Endothelial cell of umbilical vein (primary cell): ENCODE results near the gene CYP20A1. TPM values are rescaled to one million over a fixed set of nuclear protein-coding genes. Genes with fewer than 3 reads are reported as not detected.

Source experiments
- BruUV-seq: library from RNA; stranded (reverse); fragments of 400-500 nt; replicated peaks from 2 replicates; lab custom pipeline; 2021; lab: Mats Ljungman, UMichigan
- CTCF ChIA-PET: fragments of 300-600, 350-600 bp; sonication (Branson Sonifier 250); formaldehyde crosslinking; loops from one replicate; lab custom pipeline; 2021; ENCODE audit warnings: antibody characterized with exemption, inconsistent platforms; lab: Charles Lee
- POLR2A ChIA-PET: fragments of 300-600, 350-600 bp; sonication (Branson Sonifier 250); formaldehyde crosslinking; loops from one replicate; lab custom pipeline; 2021; ENCODE audit warnings: antibody characterized with exemption, inconsistent platforms; lab: Charles Lee
- DNase-seq: peaks from one replicate; pipeline ENCODE4 v3.0.0-alpha.2; 2011; ENCODE audit warnings: low read depth, low spot score
- FAIRE-seq: peaks from 2 replicates; lab custom pipeline; 2011; peaks lifted over from hg19 to GRCh38; lab: Jason Lieb, UNC
- H2AFZ ChIP-seq: 2 replicates; pipeline ENCODE4 v1.6.0; 2012; ENCODE audit warnings: low read depth, low read length, control low read depth, inconsistent platforms
- H3K27ac ChIP-seq: 2 replicates; pipeline ENCODE4 v1.5.1; 2011; ENCODE audit warnings: low read depth, mild to moderate bottlenecking, control low read depth, low read length, moderate library complexity; ENCODE audit not compliant: insufficient read depth
- H3K27me3 ChIP-seq, 2 experiments: 2 replicates each; pipeline versions ENCODE4 v1.6.0 to v1.6.1; 2011; ENCODE audit warnings: low read length in 2 of 2, mixed read lengths in 1 of 2; ENCODE audit not compliant: control insufficient read depth in 2 of 2, insufficient read depth in 2 of 2
- H3K36me3 ChIP-seq, 2 experiments: 2 replicates in 1 of 2; 3 replicates in 1 of 2; pipeline ENCODE4 v1.5.1; 2011; ENCODE audit warnings: low read length in 2 of 2, mild to moderate bottlenecking in 1 of 2, moderate library complexity in 1 of 2; ENCODE audit not compliant: control insufficient read depth in 2 of 2, insufficient read depth in 2 of 2; ENCODE audit errors: extremely low read depth in 1 of 2
- H3K4me1 ChIP-seq: 3 replicates; pipeline ENCODE4 v1.5.1; 2011; ENCODE audit warnings: mild to moderate bottlenecking, low read length; ENCODE audit not compliant: control insufficient read depth, insufficient read depth; ENCODE audit errors: extremely low read depth
- H3K4me2 ChIP-seq: 2 replicates; pipeline ENCODE4 v1.6.1; 2011; ENCODE audit warnings: low read length, control low read depth, mixed read lengths; ENCODE audit not compliant: insufficient read depth
- H3K4me3 ChIP-seq, 3 experiments: fragments of 200-600 bp in 1 of 3; sonication (generic), shearing (Covaris generic) in 1 of 3; replicated peaks in 1 of 3; 2 replicates each; pipeline ENCODE4 v1.5.1; 2011 to 2016; ENCODE audit warnings: control low read depth in 3 of 3, low read length in 3 of 3, mild to moderate bottlenecking in 2 of 3, inconsistent platforms in 1 of 3, low read depth in 1 of 3, moderate library complexity in 1 of 3; ENCODE audit not compliant: insufficient read depth in 1 of 3
- H3K79me2 ChIP-seq: 2 replicates; pipeline ENCODE4 v1.6.0; 2012; ENCODE audit warnings: low read length, inconsistent platforms; ENCODE audit not compliant: control insufficient read depth, insufficient read depth
- H3K9ac ChIP-seq: replicated peaks from 2 replicates; pipeline ENCODE3; 2011; ENCODE audit warnings: low read length, control low read depth; ENCODE audit not compliant: insufficient read depth; ENCODE audit errors: extremely low read depth
- H3K9me1 ChIP-seq: replicated peaks from 3 replicates; pipeline ENCODE4 v1.6.0; 2011; ENCODE audit warnings: mild to moderate bottlenecking, low read length; ENCODE audit not compliant: control insufficient read depth, insufficient read depth; ENCODE audit errors: extremely low read depth
- H3K9me3 ChIP-seq: replicated peaks from 2 replicates; pipeline ENCODE4 v1.5.1; 2012; ENCODE audit warnings: low read length, inconsistent platforms; ENCODE audit not compliant: control insufficient read depth, insufficient read depth
- H4K20me1 ChIP-seq: replicated peaks from 2 replicates; pipeline ENCODE3; 2011; ENCODE audit warnings: mild to moderate bottlenecking, low read length; ENCODE audit not compliant: control insufficient read depth, insufficient read depth; ENCODE audit errors: extremely low read depth
- CTCF ChIP-seq, 2 donors: IDR thresholded peaks; 1 replicate in 1 of 2; 2 replicates in 1 of 2; pipeline ENCODE4 v1.5.1; 2011; ENCODE audit warnings: low read length in 2 of 2, mild to moderate bottlenecking in 2 of 2, moderate library complexity in 2 of 2, control low read depth in 1 of 2, inconsistent platforms in 1 of 2, low read depth in 1 of 2; ENCODE audit not compliant: insufficient read depth in 1 of 2; ENCODE audit errors: extremely low read depth in 1 of 2
- FOS ChIP-seq: IDR thresholded peaks from 2 replicates; pipeline ENCODE4 v1.6.1; 2011; ENCODE audit warnings: mild to moderate bottlenecking, low read length, moderate library complexity, borderline replicate concordance; ENCODE audit not compliant: insufficient read depth
- GATA2 ChIP-seq: IDR thresholded peaks from 2 replicates; pipeline ENCODE4 v1.7.0; 2011; ENCODE audit warnings: low read depth, mild to moderate bottlenecking, moderate library complexity, mixed read lengths, low read length; ENCODE audit not compliant: insufficient read length, insufficient read depth
- JUN ChIP-seq: IDR thresholded peaks from 2 replicates; pipeline ENCODE4 v1.6.1; 2011; ENCODE audit warnings: borderline replicate concordance, low read depth; ENCODE audit not compliant: insufficient read length, insufficient read depth
- MAX ChIP-seq: IDR thresholded peaks from 2 replicates; pipeline ENCODE4 v1.6.1; 2011; ENCODE audit not compliant: insufficient read depth, insufficient read length
- MYC ChIP-seq: IDR thresholded peaks from one replicate; pipeline ENCODE4 v1.6.1; 2011; ENCODE audit warnings: mild to moderate bottlenecking, low read depth, low read length
- POLR2AphosphoS5 ChIP-seq: IDR thresholded peaks from 2 replicates; pipeline ENCODE4 v1.6.1; 2012; ENCODE audit warnings: low read depth, mild to moderate bottlenecking, control low read depth, low read length, moderate library complexity; ENCODE audit not compliant: insufficient read depth
- dilution Hi-C: fragments of 300-500 bp; cut with MboI; formaldehyde crosslinking; loops from one replicate; pipeline ENCODE4 v1.15.0; 2019; ENCODE audit warnings: low sequenced_read_pairs; ENCODE audit not compliant: extremely low pct_ligation_motif_present
- intact Hi-C: fragments of 100-400 bp; cut with micrococcal nuclease; formaldehyde crosslinking; loops from one replicate; pipeline ENCODE4 v1.10.0; 2022
- polyA plus RNA-seq, 4 experiments: library from polyadenylated mRNA; depleted of rRNA in 3 of 4; stranded (reverse) in 3 of 4; unstranded in 1 of 4; fragments of >200 nt; gene quantifications; 2 replicates each; pipeline versions ENCODE4 v1.2.1 to v1.2.3, GENCODE V29; 2011 to 2012; ENCODE audit warnings: missing spikeins in 1 of 4
- total RNA-seq: library from RNA; stranded (reverse); gene quantifications from 2 replicates; pipeline ENCODE4 v1.2.3, GENCODE V29; 2021

The CYP20A1 gene
- total and polyA plus RNA-seq, 2 donors (not counting 3 experiments of a cell fraction or from before 2014, with no cell fraction given): 9.6 to 26.5 TPM

GRCh38 chr2:203242518-203242917 is 3.7 kb downstream of the CYP20A1 start:
- no peaks in the 10 kb centered on the region for H3K27me3 ChIP-seq
- H2AFZ ChIP-seq: no peak overlapping the region
- DNase-seq (no peak), FAIRE-seq (no peak)
- POLR2A ChIA-PET: no interaction called here
- no peaks in the 10 kb centered on the region for H4K20me1 ChIP-seq
- no peak overlapping the region for H3K9ac ChIP-seq
- H3K9me1 ChIP-seq: no peaks in the 10 kb centered on the region
- peaks cover 0 to 4% of the 10 kb centered on the region in 2 experiments for H3K36me3 ChIP-seq
- H3K4me1 ChIP-seq: peaks cover 5% of the 10 kb centered on the region
- H3K9me3 ChIP-seq: no peaks in the 10 kb centered on the region
- dilution Hi-C loops: no loop called here
- intact Hi-C loops: no loop called here
- peaks cover 32% of the 10 kb centered on the region for H3K79me2 ChIP-seq
- no TSS peak for BruUV-seq
- H3K4me3 ChIP-seq: no peak overlapping the region
- TF ChIP-seq GATA2 (no peak), JUN (no peak), CTCF (IDR thresholded peaks at IDR 0.05; ENCODE audit: extremely low read depth in 1 of 2, insufficient read depth in 1 of 2, low read depth in 1 of 2, low read length in 2 of 2) (no peak), POLR2AphosphoS5 (no peak), MYC (no peak), MAX (no peak), FOS (no peak)
- CTCF ChIA-PET: no interaction called here
- H3K27ac ChIP-seq: no peak overlapping the region
- no peak overlapping the region for H3K4me2 ChIP-seq
